GM18858 (cell line): ENCODE measurements around the gene PPP1CB.
"Not testable (repeated sequence)": the region's sequence is repeated elsewhere in the genome, so short reads cannot be mapped to it uniquely, and the experiment has no call there.

Experiments
- ATAC-seq: cut with Tn5 transposase; IDR thresholded peaks from one replicate; pipeline ENCODE4 v1.9.1; 2021; ENCODE audit not compliant: unreplicated experiment

The PPP1CB gene

GRCh38 chr2:28772351-28772750 lies 20.7 kb downstream of the PPP1CB start:
- no peak for ATAC-seq

- no peak for ATAC-seq
These were observed 24.8 kb downstream of the PPP1CB start for GRCh38 chr2:28776471-28776870.

GRCh38 chr2:28778392-28778791 lies 26.8 kb downstream of the PPP1CB start:
- ATAC-seq, result no peak

GRCh38 chr2:28779001-28779400 lies 27.4 kb downstream of the PPP1CB start:
- ATAC-seq, result no peak

- no peak for ATAC-seq
These were observed 28.9 kb downstream of the PPP1CB start for GRCh38 chr2:28780496-28780895.

- no peak for ATAC-seq
These were observed 30.8 kb downstream of the PPP1CB start for GRCh38 chr2:28782423-28782822.

- not testable (repeated sequence) for ATAC-seq
These were observed 32.9 kb downstream of the PPP1CB start for GRCh38 chr2:28784570-28784969.

- ATAC-seq, result no peak
These were observed 45.0 kb downstream of the PPP1CB start for GRCh38 chr2:28796620-28797019.

- no peak for ATAC-seq
These were observed 50.1 kb downstream of the PPP1CB start for GRCh38 chr2:28801726-28802125.

- no peak for ATAC-seq
These were observed 51.4 kb downstream of the PPP1CB start for GRCh38 chr2:28802975-28803429.

- no peak for ATAC-seq
These were observed 58.3 kb downstream of the PPP1CB start for GRCh38 chr2:28809927-28810326.

- ATAC-seq, result peak; percentile 57
These were observed 59.0 kb downstream of the PPP1CB start, which contains the start of gene SPDYA for GRCh38 chr2:28810384-28811285. Gene SPDYA, plus strand, starts transcription at chr2:28810834. Its CDS starts 5,181 bp downstream, at chr2:28816015.

- no peak for ATAC-seq
These were observed 66.4 kb downstream of the PPP1CB start for GRCh38 chr2:28818053-28818452.

GRCh38 chr2:28821295-28821958 lies 69.8 kb downstream of the PPP1CB start:
- ATAC-seq, result peak; percentile 47

- ATAC-seq, result no peak
These were observed 70.4 kb downstream of the PPP1CB start for GRCh38 chr2:28822036-28822435.

- no peak for ATAC-seq
These were observed 72.6 kb downstream of the PPP1CB start for GRCh38 chr2:28824207-28824606.

GRCh38 chr2:28824870-28825269 lies 73.2 kb downstream of the PPP1CB start:
- ATAC-seq, result no peak

GRCh38 chr2:28828382-28828781 lies 76.8 kb downstream of the PPP1CB start:
- no peak for ATAC-seq

GRCh38 chr2:28833740-28834470 lies 82.3 kb downstream of the PPP1CB start:
- ATAC-seq, result no peak

- ATAC-seq, result no peak
These were observed 84.2 kb downstream of the PPP1CB start for GRCh38 chr2:28835781-28836180.

- no peak for ATAC-seq
These were observed 87.3 kb downstream of the PPP1CB start for GRCh38 chr2:28838971-28839370.
